GM12878 (cell line): Measurements from ENCODE around the gene GNB3.

Source experiments
- ETV6 ChIP-seq, 2 experiments: fragments of 450-650 bp in 1 of 2; IDR thresholded peaks in 1 of 2; conservative IDR thresholded peaks in 1 of 2; 2 replicates each; pipeline ENCODE4 v1.6.1; 2014; ENCODE audit warnings: antibody characterized with exemption in 1 of 2, borderline replicate concordance in 1 of 2, low read depth in 1 of 2, mild to moderate bottlenecking in 1 of 2, moderate library complexity in 1 of 2
- SMC3 ChIP-seq: IDR thresholded peaks from 2 replicates; pipeline ENCODE4 v1.6.1; 2011; ENCODE audit warnings: low read length, improper control_type of control experiment, borderline replicate concordance
- TF ChIP-seq, protein P1 (sequence below), 3 experiments: IDR thresholded peaks in 2 of 3; conservative IDR thresholded peaks in 1 of 3; 2 replicates each; pipeline ENCODE4 v1.5.1; 2011; ENCODE audit warnings: low read depth in 3 of 3, low read length in 3 of 3, mild to moderate bottlenecking in 3 of 3, control low read depth in 2 of 3, moderate library complexity in 2 of 3, inconsistent platforms in 1 of 3, mixed read lengths in 1 of 3; ENCODE audit not compliant: control insufficient read depth in 2 of 3, insufficient read depth in 1 of 3; ENCODE audit errors: extremely low read depth in 1 of 3

DNA sequence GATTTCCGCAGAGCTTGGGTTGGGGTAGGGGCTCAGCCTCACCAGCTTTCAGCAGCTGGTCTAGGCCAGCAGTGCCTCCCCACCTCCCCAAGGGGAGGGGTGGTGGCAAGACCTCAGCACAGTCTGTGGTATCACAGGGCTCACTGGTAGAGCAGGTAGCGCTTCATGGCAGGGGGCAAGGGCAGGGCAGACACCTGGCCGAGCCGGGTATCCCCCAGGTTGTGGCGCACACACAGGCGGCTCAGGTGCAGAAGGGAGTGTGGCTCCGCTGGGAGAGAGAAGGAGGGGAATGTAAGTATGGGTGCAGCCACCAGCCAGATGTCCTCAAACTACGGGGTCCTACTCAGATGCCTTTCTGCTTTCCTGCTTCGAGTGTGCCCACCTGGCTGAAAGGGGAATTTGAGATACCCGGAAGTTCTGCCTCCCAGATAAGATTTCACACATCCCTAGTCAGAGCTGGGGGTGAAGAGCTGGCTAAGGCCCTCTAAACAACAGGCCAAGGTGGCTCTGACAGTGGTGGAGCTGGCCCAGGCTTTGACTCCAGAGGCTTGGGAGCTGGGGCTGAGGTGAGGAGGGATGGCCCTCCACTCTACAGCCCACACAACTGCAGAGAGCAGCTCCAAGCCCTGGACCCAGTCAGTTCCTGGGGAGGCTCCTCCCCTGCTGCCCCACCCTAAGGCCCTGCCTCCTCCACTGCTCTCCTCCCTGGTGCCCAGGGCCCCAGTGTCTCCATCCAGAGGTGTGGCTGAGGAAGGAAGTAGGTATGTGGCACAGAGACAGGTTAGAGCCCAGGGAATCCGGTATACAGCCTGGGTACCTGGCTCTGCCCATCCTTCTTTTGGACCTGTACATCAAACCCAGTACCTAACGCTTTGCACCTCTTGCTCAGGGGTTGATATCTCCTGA is 30.6 kb downstream of the GNB3 start:
- TF ChIP-seq ETV6 (conservative IDR thresholded peaks at IDR 0.05 in 1 of 2, IDR thresholded peaks at IDR 0.05 in 1 of 2; ENCODE audit: borderline replicate concordance in 1 of 2, low read depth in 1 of 2) (no peak), SMC3 (no peak)
- TF ChIP-seq, protein P1, sequence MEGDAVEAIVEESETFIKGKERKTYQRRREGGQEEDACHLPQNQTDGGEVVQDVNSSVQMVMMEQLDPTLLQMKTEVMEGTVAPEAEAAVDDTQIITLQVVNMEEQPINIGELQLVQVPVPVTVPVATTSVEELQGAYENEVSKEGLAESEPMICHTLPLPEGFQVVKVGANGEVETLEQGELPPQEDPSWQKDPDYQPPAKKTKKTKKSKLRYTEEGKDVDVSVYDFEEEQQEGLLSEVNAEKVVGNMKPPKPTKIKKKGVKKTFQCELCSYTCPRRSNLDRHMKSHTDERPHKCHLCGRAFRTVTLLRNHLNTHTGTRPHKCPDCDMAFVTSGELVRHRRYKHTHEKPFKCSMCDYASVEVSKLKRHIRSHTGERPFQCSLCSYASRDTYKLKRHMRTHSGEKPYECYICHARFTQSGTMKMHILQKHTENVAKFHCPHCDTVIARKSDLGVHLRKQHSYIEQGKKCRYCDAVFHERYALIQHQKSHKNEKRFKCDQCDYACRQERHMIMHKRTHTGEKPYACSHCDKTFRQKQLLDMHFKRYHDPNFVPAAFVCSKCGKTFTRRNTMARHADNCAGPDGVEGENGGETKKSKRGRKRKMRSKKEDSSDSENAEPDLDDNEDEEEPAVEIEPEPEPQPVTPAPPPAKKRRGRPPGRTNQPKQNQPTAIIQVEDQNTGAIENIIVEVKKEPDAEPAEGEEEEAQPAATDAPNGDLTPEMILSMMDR (IDR thresholded peaks at IDR 0.05 in 2 of 3, conservative IDR thresholded peaks at IDR 0.05 in 1 of 3; ENCODE audit: control insufficient read depth in 2 of 3, extremely low read depth in 1 of 3, insufficient read depth in 1 of 3, low read depth in 3 of 3, low read length in 3 of 3), result no peak
